SIG-M5 treated with dmso at 0.1 percent for 504 hours (cell line): ENCODE results near the gene SCYL1.

Experiments used
- DNase-seq: peaks from one replicate; lab custom pipeline; 2025; ENCODE audit not compliant: unreplicated experiment; lab: John Stamatoyannopoulos, UW

Gene SCYL1

DNA sequence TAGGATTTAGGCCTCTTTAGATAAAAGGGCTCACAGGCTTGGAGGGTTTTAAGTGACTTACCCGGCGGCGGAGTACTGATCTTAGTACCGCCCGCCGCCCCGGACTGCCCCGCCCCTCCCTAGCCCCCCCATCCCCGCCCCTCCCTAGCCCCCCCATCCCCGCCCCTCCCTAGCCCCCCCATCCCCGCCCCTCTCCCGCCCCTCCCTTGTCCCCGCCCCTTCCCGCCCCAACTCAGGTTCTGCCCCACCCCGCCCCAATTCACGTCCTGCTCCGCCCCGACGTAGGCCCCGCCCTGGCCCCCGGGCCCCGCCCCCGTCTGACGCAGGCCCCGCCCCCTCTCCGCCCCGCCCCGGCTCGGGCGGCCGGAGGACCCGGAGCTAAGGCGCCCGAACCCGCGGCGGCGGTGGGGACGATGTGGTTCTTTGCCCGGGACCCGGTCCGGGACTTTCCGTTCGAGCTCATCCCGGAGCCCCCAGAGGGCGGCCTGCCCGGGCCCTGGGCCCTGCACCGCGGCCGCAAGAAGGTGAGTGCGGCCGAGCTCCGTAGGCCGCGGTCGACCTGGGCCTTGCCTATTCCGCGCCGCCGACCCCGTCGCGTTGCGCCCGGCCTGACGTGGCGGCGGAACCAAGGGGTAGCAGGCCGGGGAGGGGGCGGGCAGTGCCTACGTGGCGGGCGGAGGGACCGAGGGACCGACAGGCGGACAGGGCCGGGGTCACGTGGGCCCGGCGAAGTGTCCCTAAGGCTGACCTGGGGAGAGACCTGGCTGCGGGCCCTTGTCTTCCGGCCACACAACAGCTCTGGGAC is at the start of gene SCYL1:
TSS of gene SCYL1 (plus strand) at position 343 of the 805 bp plus-strand sequence. CDS start at position 414, 71 bp downstream.
- DNase-seq = peak; percentile 80

DNA sequence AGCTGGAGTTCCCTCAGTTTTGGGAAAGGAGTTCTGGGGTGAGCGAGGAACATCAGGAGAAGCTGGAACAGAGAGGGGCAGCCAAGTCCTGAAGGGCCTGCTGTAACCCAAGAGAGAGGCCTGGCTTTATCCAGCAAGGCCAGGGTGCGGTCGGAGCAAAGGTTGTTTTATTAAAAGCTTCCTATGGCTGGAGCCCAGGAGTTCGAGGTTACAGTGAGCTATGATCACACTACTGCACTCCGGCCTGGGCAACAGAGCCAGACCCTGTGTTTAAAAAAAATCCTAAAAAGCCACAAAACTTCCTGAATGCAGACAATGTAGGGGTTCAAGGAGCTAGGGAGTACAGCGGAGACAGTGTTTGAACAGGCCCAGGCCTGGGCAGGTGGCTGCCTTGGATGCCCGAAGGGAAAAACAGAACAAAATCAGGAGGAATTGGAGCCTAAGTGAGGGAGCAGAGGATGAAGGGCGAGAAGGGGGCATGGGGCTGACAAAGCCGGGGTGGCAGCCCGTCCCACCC is 48.2 kb upstream of the SCYL1 start:
- DNase-seq = no peak

DNA sequence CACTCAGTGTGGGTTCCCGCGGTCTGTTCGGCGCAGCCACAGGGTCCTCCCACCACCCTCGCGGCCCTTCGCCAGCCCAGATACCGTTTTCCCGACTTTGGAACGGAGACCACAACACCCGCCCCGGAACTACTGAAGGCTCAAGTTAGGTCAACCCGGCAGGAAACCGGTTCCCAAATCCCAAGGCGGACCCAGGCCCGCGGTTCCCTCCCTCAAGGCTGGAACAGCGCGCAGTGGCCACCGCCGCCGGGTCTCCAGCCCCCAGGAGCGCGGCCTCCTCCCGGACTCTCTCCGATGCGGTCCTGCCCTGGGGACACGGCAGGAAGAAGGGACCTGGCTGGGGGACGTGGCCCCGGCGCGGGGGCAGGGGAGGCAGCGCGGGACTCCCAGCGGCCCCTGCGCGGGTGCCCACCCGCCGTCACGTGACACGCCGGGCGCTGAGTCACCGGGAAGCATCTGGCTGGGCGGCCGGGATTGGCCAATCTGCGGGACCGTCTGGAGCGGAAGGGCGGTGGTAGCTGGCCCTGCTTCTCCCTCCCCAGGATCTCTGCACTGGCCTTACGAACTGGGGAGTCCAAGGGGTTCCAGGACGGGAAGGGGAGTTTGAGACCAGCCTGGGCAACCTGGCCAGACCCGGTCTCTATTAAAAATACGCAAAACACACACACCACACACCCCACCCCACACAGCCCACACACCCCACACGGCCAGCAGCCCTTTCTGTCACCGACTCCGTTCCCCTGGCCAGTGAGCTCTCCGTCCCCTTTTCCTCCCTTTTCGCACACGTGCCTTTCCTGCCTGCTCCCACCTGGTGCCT is 47.5 kb upstream of the SCYL1 start:
- peak; percentile 89 for DNase-seq

DNA sequence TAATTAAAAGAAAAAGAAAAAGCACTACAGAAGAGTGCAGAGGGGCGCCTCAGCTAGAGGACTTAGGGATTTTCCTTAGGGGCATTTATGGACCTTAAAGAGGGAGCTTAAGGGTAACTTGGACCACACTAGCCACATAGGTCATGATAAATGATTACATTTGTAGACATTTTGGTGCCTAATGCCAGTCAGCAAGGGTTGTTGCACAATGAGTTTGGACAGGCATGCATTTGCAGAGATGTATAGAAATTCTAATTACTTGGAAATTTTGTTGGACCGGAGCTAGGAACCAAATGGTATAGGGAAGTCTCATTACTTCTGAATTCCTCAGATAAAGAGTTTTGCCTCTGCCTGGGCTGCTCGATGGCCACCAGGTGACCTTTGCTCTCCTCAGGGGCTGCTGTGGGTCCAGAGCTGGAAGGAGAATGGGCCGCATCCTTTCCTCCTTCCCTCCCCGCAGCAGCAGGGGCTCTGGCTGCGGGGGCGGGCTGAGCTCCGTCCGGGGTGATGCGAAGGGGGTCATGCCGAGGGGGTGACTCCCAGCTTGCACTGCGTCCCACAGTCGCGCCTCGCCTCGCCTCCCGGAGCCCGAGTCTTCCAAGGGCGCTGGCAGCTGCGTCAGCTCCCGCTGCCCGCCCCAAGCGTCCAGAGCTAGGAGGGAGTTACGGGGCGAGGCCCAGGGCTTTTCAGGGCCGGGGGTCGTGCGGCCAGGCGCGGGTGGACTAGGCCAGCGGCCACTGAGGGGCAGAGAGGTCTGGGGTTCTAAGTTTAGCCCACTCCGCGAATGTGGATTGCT is 46.3 kb upstream of the SCYL1 start:
- DNase-seq = no peak

DNA sequence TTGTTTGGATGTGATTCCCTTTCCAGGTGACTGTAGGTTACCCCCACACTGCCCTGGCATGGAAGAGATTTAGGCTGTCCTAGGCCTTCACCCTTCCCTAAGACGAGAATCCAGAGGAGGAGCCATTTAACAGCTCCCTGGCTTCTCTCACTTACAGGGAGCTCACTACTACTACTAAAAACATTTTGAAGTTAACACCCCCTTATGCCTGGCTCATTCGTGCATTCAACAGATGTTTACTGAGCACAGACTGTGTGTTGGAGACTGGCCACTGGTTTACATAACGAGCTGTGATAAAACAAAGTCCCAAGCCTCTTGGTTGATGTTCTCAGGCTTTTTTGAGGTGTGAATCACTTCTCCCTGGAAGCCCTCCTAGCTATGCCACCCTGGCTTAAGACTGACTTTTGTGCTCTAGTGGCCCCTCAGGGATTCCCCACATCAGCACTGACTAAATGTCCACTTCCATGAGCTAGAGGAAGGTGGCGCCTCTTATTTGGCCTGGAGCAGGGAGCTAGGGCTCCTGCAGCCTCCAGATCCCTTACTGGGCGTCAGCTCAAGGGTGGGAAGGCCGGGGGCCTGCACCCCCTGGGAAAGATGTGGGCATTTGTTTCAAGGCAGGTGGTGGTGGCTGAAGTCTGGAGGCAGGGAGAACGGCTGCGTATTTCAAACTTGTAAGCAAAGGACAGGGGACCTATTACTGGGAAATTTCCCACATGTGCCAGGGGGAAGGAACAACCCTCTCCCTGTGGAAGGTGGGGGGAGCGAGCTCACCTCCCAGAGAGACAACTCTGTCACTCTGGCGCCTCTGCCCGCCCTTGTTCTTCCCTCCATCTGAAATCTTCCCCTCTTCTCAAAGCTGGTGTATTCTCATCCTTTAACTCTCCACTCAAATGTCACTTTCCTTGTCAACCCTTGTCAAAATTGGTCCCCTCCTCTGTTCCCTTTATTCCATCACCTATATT is 45.4 kb upstream of the SCYL1 start:
- no peak for DNase-seq

DNA sequence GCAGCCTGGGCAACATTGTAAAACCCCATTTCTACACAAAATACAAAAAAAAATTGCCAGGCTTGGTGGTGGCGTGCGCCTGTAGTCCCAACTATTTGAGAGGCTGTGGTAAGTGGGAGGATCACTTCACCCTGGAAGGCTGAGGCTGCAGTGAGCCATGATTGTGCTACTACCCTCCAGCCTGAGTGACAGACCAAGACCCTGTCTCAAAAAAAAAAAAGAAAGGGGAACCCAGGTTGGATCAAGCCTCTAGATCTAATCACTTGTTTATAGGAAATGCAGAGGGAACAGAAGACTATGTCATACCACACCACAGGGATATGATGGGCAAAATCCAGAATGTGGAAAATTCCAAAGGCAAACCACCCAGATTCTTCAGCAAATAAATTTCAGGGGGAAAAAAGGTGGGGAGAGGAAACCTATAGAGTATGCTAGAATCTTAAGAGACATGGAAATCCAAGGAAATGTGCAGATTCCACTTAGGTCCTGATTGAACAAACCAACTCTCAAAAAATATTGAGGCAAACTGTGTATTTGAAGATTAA is 42.5 kb upstream of the SCYL1 start:
- DNase-seq = no peak

DNA sequence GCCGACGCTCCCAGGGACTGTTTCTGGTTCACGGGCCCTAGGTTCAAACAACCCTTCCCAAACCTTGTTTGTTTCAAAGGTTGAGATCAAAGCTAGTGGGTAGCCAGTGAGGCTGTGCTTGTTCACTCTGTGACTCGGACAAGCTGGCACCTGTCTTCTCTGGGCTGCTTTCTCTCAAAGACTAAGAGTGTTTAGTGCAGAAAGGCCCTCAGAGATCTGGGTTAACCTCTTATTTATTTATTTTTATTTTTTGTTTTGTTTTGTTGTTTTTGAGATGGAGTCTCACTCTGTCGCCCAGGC is 39.0 kb upstream of the SCYL1 start:
- DNase-seq = no peak

DNA sequence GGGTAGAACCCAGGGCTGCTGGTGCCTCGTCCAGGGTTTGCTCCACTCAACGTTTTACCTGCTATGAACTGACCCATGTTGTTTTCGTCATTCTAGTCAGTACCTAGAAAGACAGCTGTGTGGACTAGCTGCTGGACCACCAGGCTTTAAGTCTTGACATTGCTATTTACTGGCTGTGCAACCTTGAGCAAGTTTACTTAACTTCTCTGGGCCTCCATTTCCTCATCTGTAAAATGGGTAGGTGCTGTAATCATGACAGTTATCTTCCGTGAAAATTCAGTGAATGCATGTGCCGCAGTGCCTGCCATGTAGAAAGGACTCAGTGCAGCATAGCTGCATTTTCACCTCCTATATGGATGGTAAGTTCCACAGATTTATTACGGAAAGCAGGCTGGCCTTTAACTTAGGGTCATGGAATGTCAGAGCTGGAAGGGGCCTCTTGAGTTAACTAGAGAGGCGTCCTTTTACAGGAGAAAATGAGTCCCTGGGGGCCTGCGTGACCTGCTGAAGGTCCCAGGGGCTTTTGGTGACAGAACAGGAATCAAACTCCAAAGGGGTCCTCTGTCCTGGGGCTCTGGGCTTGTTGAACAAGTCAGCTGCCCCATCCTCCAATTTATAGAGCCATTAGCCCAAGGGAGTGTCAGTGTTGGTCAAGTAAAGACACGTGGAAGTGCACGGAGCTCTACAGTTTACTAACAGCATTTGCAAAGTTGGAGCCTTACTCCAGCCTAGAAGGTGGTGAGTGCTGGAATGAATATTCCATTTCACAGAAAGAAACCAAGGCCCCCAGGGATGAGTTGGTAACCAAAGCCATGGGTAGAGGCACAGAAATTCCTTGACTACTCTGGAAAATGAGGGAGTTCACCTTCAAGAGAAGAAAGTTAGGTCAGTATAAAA is 38.1 kb upstream of the SCYL1 start:
- no peak for DNase-seq

DNA sequence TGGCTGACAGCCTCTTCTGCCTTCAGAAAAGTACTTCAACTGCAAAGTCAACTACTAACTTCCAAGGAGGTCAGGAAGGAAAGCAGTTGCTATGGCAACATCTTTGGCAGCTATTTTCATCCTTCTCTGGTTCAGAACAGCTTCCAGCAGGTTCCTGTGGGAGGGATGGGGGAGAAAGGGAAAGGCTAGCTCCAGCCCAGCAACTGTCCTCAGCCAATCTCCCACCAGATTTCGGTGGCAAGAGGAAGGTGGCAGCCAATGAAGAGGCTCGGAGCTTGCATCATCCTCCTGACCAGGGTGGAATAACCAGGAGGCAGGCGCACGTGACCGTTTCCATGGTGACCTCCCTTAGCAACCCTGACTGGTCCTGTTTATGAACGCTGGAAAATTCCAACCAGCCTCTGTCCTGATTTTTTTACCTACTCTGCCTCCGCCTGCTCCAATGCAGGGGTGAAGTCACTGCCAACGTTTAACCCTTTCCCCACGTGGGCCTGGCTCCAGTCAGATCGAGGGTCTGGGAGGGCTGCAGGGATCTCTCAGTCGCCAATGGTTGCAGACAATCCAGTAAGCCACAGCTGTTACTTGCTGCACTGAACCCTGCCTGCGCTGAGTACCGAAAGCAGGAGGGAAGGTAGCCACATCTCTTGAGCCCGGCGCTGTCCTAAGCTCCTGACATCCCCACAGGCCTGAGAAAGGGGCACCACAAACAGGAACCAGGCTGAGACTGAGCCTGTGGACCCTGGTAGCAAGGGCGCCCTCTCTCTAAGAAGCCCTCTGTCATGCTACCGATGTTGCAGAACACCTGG is 37.2 kb upstream of the SCYL1 start:
- peak; percentile 98 for DNase-seq

DNA sequence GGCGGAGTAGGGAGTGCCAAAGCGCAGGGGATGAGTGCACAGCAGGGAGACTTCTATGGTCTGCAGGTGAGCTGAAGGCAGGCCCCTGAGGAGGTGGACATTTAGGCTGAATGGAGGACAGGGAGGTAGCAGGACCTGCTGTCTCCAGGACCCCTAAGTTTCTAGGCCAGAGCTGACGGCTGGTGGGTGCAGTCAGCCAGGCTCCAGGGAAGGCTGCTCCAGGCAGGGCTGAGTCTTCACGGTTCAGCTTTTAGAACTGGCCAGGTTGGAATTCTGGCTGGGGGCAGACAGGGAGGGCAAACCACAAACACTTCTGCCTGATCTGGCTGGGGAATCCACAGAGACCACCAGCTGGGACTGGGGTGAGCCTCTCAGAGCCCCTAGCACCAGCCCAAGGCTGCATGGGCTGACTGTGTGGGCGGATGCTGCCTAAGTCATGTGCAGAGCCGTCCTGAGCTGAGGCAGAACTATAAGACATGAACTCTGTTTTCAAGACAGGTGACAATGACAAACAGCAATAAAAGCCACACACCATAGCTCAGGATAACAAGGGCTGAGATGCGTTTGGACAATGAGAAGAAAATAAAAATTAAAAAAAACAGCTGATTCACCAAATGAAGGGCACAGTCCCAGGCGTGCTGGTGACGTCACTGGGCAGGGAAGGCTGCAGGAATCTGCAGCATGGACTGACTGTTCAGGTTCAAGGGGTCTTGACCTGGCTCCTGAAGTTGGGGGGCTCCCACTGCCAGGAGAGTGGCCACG is 36.4 kb upstream of the SCYL1 start:
- DNase-seq = no peak

DNA sequence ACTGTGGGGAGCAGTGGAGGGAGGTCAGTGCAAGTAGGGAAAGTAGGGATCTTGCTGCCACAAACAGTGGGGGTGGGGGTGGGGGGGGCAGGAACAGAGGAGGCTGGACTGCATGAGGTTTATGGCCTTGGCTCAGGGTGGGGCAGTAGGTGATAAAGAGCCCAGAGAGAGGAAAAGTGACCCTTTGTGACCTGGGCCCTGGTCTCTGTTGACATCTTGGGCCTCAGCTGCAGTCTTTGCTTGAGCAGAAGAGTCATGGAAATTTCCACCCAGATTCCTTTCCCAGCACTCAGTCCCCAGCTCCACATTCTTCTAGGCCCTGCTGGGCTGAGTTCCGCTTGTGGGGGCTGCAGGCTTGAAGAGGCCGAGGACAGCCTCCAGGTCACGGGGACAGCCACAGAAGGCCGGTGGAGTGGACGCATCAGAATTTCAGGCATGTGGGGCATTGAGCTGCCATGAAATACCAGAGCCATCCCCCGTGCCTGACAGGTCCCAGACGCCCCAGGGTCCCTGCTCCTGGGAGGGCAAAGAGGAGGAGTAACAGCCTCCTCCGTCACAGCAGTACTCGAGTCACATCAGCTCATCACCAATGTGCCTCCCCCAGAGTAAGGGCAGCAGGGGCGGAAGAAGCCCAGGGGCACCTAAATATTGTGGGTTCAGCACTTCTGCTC is 35.7 kb upstream of the SCYL1 start:
- no peak for DNase-seq

DNA sequence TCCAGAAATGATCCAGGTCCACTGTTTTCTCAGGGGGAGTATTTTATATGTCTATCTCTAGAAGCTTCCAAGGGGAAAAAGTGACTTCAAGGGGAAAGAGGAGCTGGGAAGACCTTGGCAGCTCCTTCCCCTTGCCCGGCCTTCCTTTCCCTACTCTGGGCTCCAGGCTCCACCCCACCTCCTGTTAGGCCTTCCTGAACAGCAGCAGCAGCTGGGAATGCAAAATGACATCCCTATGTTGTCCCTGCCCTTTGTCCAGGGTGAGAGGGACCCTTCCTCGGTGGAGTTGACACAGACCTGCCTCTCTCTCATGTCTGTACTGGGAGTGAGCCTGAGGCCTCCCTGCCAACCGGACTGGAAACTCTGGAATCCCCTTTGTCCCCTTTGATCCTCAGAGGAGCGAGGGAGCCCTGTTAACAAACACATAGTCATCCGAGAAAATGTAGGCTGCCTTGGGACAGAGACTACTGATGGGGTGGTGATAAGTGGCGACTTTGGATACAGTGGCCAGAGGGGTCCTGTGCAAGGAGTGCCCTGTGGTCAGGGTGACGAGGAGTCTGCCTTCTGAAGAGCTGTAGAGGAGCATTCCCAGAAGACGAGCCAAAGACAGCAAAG is 35.1 kb upstream of the SCYL1 start:
- no peak for DNase-seq

DNA sequence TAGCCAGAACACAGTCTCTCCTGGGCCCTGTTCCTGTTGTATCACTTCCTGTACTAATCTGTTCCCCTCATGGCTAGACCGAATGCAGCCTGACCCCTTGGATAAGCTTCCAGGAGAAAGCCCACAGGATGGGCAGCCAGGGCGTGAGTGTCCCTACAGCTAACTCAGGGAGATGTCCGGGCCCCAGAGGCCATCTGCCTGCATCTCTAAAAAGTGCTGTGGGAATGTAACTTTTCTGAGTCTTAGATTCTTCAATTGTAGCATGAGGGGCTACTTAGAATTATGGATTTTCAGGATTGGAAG is 33.8 kb upstream of the SCYL1 start:
- DNase-seq = no peak

DNA sequence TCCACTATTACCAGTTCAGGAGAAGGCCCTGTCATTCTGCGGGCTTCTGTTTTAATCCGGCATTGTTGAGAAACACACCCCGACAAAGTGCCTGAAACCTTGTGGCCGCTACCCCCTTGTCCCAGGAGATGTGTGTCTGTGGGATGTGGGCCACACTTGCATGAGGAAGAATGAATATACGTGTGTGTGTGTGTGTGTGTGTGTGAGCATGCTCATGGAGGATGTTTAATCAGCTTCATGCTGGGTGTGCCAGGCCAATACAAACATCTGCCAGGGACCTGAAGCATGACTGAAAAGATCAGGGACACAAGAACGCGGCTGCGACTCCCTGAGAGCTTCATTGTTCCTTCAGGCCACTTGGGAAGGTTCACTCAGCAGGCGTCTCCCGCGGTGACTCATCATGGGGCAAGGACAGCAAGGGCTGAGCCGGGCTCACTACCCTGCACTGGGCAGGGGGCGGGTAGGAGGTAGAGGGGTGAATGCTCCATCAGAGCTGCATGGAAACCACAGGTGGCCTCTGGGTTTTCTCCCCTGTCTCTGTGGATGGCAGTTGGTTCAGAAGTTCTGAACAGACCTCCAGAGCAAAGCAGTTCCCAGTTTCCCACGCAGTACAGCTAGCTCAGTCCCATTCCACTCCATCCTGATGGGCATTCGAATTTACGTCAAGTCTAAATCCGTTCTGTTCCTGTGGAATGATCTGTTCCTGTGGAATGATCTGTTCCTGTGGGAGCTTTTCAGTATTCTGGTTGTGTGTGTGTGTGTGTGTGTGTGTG is 33.1 kb upstream of the SCYL1 start:
- peak; percentile 67 for DNase-seq

DNA sequence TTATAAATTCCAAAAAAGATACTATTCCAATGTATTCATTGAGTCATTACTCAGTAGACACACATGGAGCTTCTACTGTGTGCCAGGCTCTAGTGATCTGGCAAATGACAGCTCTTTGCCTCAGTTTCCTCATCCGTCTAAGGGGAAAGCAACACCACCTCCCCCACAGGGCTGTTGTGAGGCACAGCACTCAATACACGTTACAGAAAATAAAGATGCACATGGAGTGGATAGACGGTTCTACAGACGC is 32.6 kb upstream of the SCYL1 start:
- DNase-seq = no peak

DNA sequence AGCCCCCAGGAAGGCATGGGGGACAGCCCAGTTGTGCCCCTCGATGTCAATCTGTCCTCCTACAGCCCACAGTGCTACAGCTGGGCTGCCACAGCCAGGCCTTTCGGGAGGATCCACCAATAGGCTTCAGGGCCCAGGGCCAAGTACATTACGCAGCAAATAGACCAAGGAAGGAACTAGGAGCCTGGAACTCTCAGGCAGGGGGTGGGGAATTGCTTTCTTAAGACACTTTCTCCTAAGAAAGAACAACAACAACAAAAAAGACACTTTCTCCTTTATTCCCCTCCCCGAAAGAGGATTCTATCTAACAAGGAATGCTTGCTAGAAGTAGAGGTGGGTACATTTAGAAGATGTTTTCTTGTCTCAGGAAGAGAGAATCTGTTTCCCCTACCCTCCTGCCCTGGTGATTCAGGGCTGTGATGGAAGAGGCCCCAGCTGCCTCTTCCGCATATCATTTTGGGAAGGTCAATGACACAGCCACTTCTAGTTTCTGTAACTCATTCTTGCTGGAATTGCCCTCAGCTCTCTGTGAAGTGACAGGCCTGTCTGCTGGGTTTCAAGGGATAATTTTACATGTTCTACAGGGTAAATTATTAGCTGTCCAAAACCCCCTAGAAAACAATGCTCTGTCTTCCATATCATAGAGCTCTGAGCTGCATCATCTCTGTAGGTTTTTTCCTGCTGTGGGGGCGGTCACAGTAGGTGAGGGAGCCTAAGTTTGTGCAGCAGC is 32.1 kb upstream of the SCYL1 start:
- peak; percentile 69 for DNase-seq
